GM12892 (cell line): ENCODE data around the gene GRM4.

Experiments
- POLR2A ChIP-seq: IDR thresholded peaks from 2 replicates; pipeline ENCODE4 v1.6.1; 2011; ENCODE audit warnings: low read depth, low read length, control low read depth
- POLR2AphosphoS5 ChIP-seq: IDR thresholded peaks from 2 replicates; pipeline ENCODE4 v1.6.1; 2011; ENCODE audit warnings: low read depth, low read length, control low read depth
- TAF1 ChIP-seq: IDR thresholded peaks from 2 replicates; pipeline ENCODE4 v1.6.1; 2011; ENCODE audit warnings: low read depth, mild to moderate bottlenecking, control low read depth, low read length, borderline replicate concordance

DNA sequence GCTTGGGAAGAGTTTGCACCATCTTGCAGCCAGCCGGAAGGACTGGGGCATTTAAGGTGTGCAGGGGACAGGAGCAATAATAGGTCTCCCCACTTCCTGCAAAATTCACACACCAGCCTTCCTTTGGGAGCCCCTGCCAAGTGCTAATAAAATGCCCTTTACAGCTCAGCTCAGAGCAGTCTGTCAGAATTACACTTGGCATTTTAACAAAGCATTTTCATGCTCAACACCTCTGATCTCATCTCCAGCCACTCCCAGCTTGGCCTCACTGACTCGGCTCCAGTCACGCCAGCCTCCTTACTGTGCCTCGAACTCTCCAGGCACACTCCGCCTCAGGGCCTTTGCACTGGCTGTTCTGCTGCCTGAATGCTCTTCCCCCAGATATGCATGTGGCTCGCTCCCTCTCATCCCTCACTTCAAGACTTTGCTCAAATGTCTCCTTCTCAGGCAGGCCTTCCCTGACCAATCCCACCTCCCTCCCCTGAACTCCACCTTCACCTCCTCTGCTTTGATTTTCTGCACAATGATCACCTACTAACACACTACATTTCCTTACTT is 43.7 kb downstream of the GRM4 start:
- TF ChIP-seq POLR2AphosphoS5, result no peak
- TF ChIP-seq POLR2A, result no peak
- TF ChIP-seq TAF1, result no peak
